ENCODE results near the gene CELF2. TPM values are rescaled to one million over a fixed set of nuclear protein-coding genes. Genes with fewer than 3 reads are reported as not detected.

Gene CELF2
- total RNA-seq, 1 experiment from 2014 or later, result not detected

GRCh38 chr10:11064832-11065231, 47.2 kb downstream of the CELF2 start:
- CTCF ChIA-PET, result no interaction called here
- no peak overlapping the region for H3K27ac Mint-ChIP-seq (ENCODE audit: unreplicated experiment)
- H3K9me3 Mint-ChIP-seq (ENCODE audit: low read depth, unreplicated experiment), result peaks cover 3% of the 10 kb centered on the region
- TF ChIP-seq CTCF (IDR thresholded peaks at IDR 0.05; ENCODE audit: unreplicated experiment), result no peak
- H3K36me3 Mint-ChIP-seq (ENCODE audit: insufficient read depth, unreplicated experiment), result no peaks in the 10 kb centered on the region
- DNase-seq, result no peak
- H3K4me1 Mint-ChIP-seq (ENCODE audit: low read depth, unreplicated experiment), result no peaks in the 10 kb centered on the region
- no peaks in the 10 kb centered on the region for H3K27me3 Mint-ChIP-seq (ENCODE audit: unreplicated experiment)
- BruUV-seq (replicated peaks), result no TSS peak
- H3K4me3 Mint-ChIP-seq (ENCODE audit: low read depth, unreplicated experiment), result no peak overlapping the region
- intact Hi-C loops (cut with micrococcal nuclease; ENCODE audit: unreplicated experiment), result no loop called here

GRCh38 chr10:11065567-11065966, 47.9 kb downstream of the CELF2 start:
- TF ChIP-seq CTCF (IDR thresholded peaks at IDR 0.05; ENCODE audit: unreplicated experiment), result no peak
- Mint-ChIP-seq H3K4me1 (ENCODE audit: low read depth, unreplicated experiment) (no peaks in the 10 kb centered on the region), H3K36me3 (ENCODE audit: insufficient read depth, unreplicated experiment) (no peaks in the 10 kb centered on the region), H3K27ac (ENCODE audit: unreplicated experiment) (no peak overlapping the region), H3K9me3 (ENCODE audit: low read depth, unreplicated experiment) (peaks cover 3% of the 10 kb centered on the region), H3K4me3 (ENCODE audit: low read depth, unreplicated experiment) (no peak overlapping the region), H3K27me3 (ENCODE audit: unreplicated experiment) (no peaks in the 10 kb centered on the region)
- intact Hi-C loops (cut with micrococcal nuclease; ENCODE audit: unreplicated experiment), result no loop called here
- DNase-seq, result no peak
- CTCF ChIA-PET, result interaction anchor here (0.8 kb wide), 1 partner anchor 1583 kb away, joined by 3 read pairs; no protein-coding TSS in a partner anchor
- BruUV-seq (replicated peaks), result no TSS peak

- Mint-ChIP-seq H3K4me1 (ENCODE audit: low read depth, unreplicated experiment) (no peaks in the 10 kb centered on the region), H3K9me3 (ENCODE audit: low read depth, unreplicated experiment) (peaks cover 3% of the 10 kb centered on the region), H3K4me3 (ENCODE audit: low read depth, unreplicated experiment) (no peak overlapping the region), H3K27me3 (ENCODE audit: unreplicated experiment) (no peaks in the 10 kb centered on the region), H3K27ac (ENCODE audit: unreplicated experiment) (no peak overlapping the region), H3K36me3 (ENCODE audit: insufficient read depth, unreplicated experiment) (no peaks in the 10 kb centered on the region)
- CTCF ChIA-PET, result no interaction called here
- intact Hi-C loops (cut with micrococcal nuclease; ENCODE audit: unreplicated experiment), result no loop called here
- no TSS peak for BruUV-seq (replicated peaks)
- no peak for DNase-seq
- no peak for TF ChIP-seq CTCF (IDR thresholded peaks at IDR 0.05; ENCODE audit: unreplicated experiment)
These were observed 48.8 kb downstream of the CELF2 start for GRCh38 chr10:11066520-11066919.

GRCh38 chr10:11068861-11069633, 51.4 kb downstream of the CELF2 start:
- no TSS peak for BruUV-seq (replicated peaks)
- Mint-ChIP-seq H3K36me3 (ENCODE audit: insufficient read depth, unreplicated experiment) (no peaks in the 10 kb centered on the region), H3K4me1 (ENCODE audit: low read depth, unreplicated experiment) (no peaks in the 10 kb centered on the region), H3K9me3 (ENCODE audit: low read depth, unreplicated experiment) (peaks cover 3% of the 10 kb centered on the region), H3K4me3 (ENCODE audit: low read depth, unreplicated experiment) (no peak overlapping the region), H3K27me3 (ENCODE audit: unreplicated experiment) (no peaks in the 10 kb centered on the region), H3K27ac (ENCODE audit: unreplicated experiment) (no peak overlapping the region)
- intact Hi-C loops (cut with micrococcal nuclease; ENCODE audit: unreplicated experiment), result no loop called here
- no peak for DNase-seq
- TF ChIP-seq CTCF (IDR thresholded peaks at IDR 0.05; ENCODE audit: unreplicated experiment), result no peak
- CTCF ChIA-PET, result no interaction called here
